SIG-M5 treated with dmso at 0.1 percent for 504 hours (cell line): ENCODE data around the gene FAH.

Experiments
- DNase-seq: peaks from one replicate; lab custom pipeline; 2025; ENCODE audit not compliant: unreplicated experiment; lab: John Stamatoyannopoulos, UW

FAH gene

DNA sequence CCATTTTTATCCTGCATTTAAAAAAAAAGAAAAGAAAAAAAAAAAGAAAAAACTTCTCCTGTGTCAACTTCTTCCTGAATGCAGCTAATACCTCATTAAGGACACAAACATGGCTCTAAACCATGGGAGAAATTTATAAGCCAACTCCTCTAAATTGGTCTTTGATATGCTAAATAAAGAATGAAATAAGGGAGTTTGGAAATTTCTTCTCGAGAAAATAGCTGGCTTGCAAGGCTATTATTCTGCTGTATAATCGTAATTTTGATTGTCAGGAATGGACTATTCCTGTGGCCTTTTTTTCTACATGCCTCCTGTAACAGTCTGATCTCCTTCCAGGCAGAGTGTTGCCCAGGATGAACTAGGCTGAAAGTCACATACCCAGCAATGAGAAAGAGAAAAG is 78.6 kb downstream of the FAH start:
- no peak for DNase-seq

DNA sequence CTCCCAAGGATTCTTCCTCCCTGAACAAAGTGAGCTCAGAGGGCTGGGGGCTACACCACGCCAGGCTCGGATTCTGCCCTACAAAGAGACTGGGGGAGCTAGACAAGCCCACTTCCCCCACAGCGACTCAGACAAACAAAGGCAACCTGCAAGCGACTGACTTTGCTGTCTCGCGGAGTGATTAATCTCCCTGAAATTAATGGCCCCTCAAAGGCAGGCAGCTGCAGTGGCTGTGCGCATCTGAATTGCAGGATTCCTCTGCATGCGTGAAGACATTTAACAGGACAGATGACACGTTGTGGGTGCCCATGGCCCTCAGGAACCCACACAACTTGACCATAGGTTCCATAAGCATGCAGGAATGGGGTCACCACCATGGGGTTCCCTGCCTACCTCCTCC is 80.8 kb downstream of the FAH start:
- DNase-seq = no peak

- peak; percentile 11 for DNase-seq
These were observed 82.1 kb downstream of the FAH start for GRCh38 chr15:80234883-80235282.
